Measurements from ENCODE around the gene LRRC27. TPM values are rescaled to one million over a fixed set of nuclear protein-coding genes. Genes with fewer than 3 reads are reported as not detected.

The LRRC27 gene
- polyA plus RNA-seq, 2 of the 4 experiments (the other 2 are of a cell fraction): 6.5 to 6.9 TPM

GRCh38 chr10:132309879-132310591 is 22.0 kb upstream of the LRRC27 start:
- DNase-seq (ENCODE audit: low read depth in 1 of 2, low spot score in 1 of 2) (no peak), ATAC-seq (no peak), FAIRE-seq (no peak)
- TF ChIP-seq JUN (IDR thresholded peaks at IDR 0.05) (no peak), RAD21 (conservative IDR thresholded peaks at IDR 0.05 in 1 of 2, IDR thresholded peaks at IDR 0.05 in 1 of 2) (no peak), HOXA7 (CRISPR knock-in tag; IDR thresholded peaks at IDR 0.05) (no peak)
- TF ChIP-seq, protein P1, sequence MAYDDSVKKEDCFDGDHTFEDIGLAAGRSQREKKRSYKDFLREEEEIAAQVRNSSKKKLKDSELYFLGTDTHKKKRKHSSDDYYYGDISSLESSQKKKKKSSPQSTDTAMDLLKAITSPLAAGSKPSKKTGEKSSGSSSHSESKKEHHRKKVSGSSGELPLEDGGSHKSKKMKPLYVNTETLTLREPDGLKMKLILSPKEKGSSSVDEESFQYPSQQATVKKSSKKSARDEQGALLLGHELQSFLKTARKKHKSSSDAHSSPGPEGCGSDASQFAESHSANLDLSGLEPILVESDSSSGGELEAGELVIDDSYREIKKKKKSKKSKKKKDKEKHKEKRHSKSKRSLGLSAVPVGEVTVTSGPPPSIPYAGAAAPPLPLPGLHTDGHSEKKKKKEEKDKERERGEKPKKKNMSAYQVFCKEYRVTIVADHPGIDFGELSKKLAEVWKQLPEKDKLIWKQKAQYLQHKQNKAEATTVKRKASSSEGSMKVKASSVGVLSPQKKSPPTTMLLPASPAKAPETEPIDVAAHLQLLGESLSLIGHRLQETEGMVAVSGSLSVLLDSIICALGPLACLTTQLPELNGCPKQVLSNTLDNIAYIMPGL (CRISPR knock-in tag; IDR thresholded peaks at IDR 0.05; ENCODE audit: borderline replicate concordance): no peak
- TF ChIP-seq, protein P2, sequence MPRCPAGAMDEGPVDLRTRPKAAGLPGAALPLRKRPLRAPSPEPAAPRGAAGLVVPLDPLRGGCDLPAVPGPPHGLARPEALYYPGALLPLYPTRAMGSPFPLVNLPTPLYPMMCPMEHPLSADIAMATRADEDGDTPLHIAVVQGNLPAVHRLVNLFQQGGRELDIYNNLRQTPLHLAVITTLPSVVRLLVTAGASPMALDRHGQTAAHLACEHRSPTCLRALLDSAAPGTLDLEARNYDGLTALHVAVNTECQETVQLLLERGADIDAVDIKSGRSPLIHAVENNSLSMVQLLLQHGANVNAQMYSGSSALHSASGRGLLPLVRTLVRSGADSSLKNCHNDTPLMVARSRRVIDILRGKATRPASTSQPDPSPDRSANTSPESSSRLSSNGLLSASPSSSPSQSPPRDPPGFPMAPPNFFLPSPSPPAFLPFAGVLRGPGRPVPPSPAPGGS (IDR thresholded peaks at IDR 0.05): no peak
- CTCF ChIA-PET: interaction anchor here (0.8 kb wide), 1 partner anchor 86 kb away, joined by 3 read pairs; no protein-coding TSS in a partner anchor
- WGBS (ENCODE audit: missing lambda C conversion rate): 95% methylated on average over 7 of the region's 7 CpGs
- Histone ChIP-seq H3K27ac (peak overlapping the region in 1 of 2 experiments; percentile 97; a peak in 1 of 6 replicates), H3K4me1 (peaks cover 21% of the 10 kb centered on the region), H3K9me3 (0 out of 3 replicates have a peak, but pooled peaks cover 8% of the 10 kb centered on the region), H3K4me3 (no peak overlapping the region), H3K4me2 (no peak overlapping the region)
- POLR2A ChIA-PET: no interaction called here

GRCh38 chr10:132310701-132311337 is 21.2 kb upstream of the LRRC27 start:
- ATAC-seq: no peak
- FAIRE-seq: no peak
- H3K4me1 ChIP-seq: peaks cover 21% of the 10 kb centered on the region
- H3K9me3 ChIP-seq: 0 out of 3 replicates have a peak, but pooled peaks cover 8% of the 10 kb centered on the region
- POLR2A ChIA-PET: no interaction called here
- H3K27ac ChIP-seq: peak overlapping the region in 1 of 2 experiments; percentile 23; a peak in 2 of 6 replicates
- H3K4me2 ChIP-seq: no peak overlapping the region
- WGBS (ENCODE audit: missing lambda C conversion rate): 90% methylated on average over 17 of the region's 17 CpGs
- DNase-seq (ENCODE audit: low read depth in 1 of 2, low spot score in 1 of 2): no peak
- no peak overlapping the region for H3K4me3 ChIP-seq
- CTCF ChIA-PET: interaction anchor here (0.8 kb wide), 1 partner anchor 87 kb away, joined by 3 read pairs; no protein-coding TSS in a partner anchor
- TF ChIP-seq EP300 (IDR thresholded peaks at IDR 0.05): no peak
- TF ChIP-seq MAX (IDR thresholded peaks at IDR 0.05): no peak
- no peak for TF ChIP-seq HOXB5 (CRISPR knock-in tag; IDR thresholded peaks at IDR 0.05)
- no peak for TF ChIP-seq JUNB (IDR thresholded peaks at IDR 0.05)
- TF ChIP-seq, protein P3, sequence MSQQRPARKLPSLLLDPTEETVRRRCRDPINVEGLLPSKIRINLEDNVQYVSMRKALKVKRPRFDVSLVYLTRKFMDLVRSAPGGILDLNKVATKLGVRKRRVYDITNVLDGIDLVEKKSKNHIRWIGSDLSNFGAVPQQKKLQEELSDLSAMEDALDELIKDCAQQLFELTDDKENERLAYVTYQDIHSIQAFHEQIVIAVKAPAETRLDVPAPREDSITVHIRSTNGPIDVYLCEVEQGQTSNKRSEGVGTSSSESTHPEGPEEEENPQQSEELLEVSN (IDR thresholded peaks at IDR 0.05; ENCODE audit: borderline replicate concordance, low read depth): no peak
- TF ChIP-seq, protein P4, sequence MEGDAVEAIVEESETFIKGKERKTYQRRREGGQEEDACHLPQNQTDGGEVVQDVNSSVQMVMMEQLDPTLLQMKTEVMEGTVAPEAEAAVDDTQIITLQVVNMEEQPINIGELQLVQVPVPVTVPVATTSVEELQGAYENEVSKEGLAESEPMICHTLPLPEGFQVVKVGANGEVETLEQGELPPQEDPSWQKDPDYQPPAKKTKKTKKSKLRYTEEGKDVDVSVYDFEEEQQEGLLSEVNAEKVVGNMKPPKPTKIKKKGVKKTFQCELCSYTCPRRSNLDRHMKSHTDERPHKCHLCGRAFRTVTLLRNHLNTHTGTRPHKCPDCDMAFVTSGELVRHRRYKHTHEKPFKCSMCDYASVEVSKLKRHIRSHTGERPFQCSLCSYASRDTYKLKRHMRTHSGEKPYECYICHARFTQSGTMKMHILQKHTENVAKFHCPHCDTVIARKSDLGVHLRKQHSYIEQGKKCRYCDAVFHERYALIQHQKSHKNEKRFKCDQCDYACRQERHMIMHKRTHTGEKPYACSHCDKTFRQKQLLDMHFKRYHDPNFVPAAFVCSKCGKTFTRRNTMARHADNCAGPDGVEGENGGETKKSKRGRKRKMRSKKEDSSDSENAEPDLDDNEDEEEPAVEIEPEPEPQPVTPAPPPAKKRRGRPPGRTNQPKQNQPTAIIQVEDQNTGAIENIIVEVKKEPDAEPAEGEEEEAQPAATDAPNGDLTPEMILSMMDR (IDR thresholded peaks at IDR 0.05): no peak
- TF ChIP-seq CEBPB (IDR thresholded peaks at IDR 0.05): no peak
- no peak for TF ChIP-seq ZFP36 (IDR thresholded peaks at IDR 0.05; ENCODE audit: borderline replicate concordance, partially characterized antibody)
- no peak for TF ChIP-seq BHLHE40 (IDR thresholded peaks at IDR 0.05; ENCODE audit: low read depth, low read length)
- no peak for TF ChIP-seq KDM5A (IDR thresholded peaks at IDR 0.05)
